Right atrium auricular region (tissue), 2 donors: ENCODE measurements around the gene CHMP4B. TPM values are rescaled to one million over a fixed set of nuclear protein-coding genes. Genes with fewer than 3 reads are reported as not detected.

ENCODE experiments used
- DNase-seq: peaks from one replicate; pipeline ENCODE4 v3.0.0-alpha.2; 2019; ENCODE audit warnings: low spot score
- H3K27ac ChIP-seq, 2 donors: fragments of 200-600 bp; sonication (generic); 1 replicate in 1 of 2; 2 replicates in 1 of 2; pipeline ENCODE4 v1.5.1; 2016 to 2019
- H3K27me3 ChIP-seq, 2 donors: fragments of 200-600 bp; sonication (generic); one replicate each; pipeline versions ENCODE4 v1.5.1 to v1.6.0; 2017 to 2019
- H3K36me3 ChIP-seq: fragments of 200-600 bp; sonication (generic); one replicate; pipeline ENCODE4 v1.5.1; 2016
- H3K4me1 ChIP-seq, 2 donors: fragments of 200-600 bp; sonication (generic); one replicate each; pipeline versions ENCODE4 v1.5.1 to v1.6.0; 2017 to 2019
- H3K4me3 ChIP-seq, 2 donors: fragments of 200-600 bp; sonication (generic); 1 replicate in 1 of 2; 2 replicates in 1 of 2; pipeline ENCODE4 v1.5.1; 2017 to 2019; ENCODE audit warnings: mild to moderate bottlenecking in 1 of 2, moderate library complexity in 1 of 2
- H3K9me3 ChIP-seq, 2 donors: fragments of 200-600 bp; sonication (generic); one replicate each; pipeline ENCODE4 v1.5.1; 2019
- CTCF ChIP-seq, 2 donors: fragments of 200-600 bp; sonication (generic); IDR thresholded peaks; one replicate each; pipeline ENCODE4 v1.5.1; 2019; ENCODE audit warnings: antibody characterized with exemption in 2 of 2
- total RNA-seq, 2 donors: library from RNA; depleted of rRNA; stranded (reverse); fragments of >200 nt; gene quantifications; one replicate each; pipeline ENCODE4 v1.1.0, GENCODE V29; 2016

The CHMP4B gene
- total RNA-seq, 2 donors from 2014 or later: 57.0 to 79.5 TPM

- TF ChIP-seq CTCF (IDR thresholded peaks at IDR 0.05): no peak
- H3K27me3 ChIP-seq: no peaks in the 10 kb centered on the region
- H3K9me3 ChIP-seq: no peaks in the 10 kb centered on the region
- no peak overlapping the region for H3K4me3 ChIP-seq
- no peak overlapping the region for H3K27ac ChIP-seq
- no peak for DNase-seq
- H3K4me1 ChIP-seq: peaks cover 0 to 90% of the 10 kb centered on the region in 2 donors
- no peaks in the 10 kb centered on the region for H3K36me3 ChIP-seq
Observed at GRCh38 chr20:33822423-33822822, 11.3 kb downstream of the CHMP4B start.

- Histone ChIP-seq H3K27me3 (no peaks in the 10 kb centered on the region), H3K27ac (no peak overlapping the region), H3K4me1 (peaks cover 0 to 90% of the 10 kb centered on the region in 2 donors), H3K4me3 (no peak overlapping the region), H3K36me3 (no peaks in the 10 kb centered on the region), H3K9me3 (no peaks in the 10 kb centered on the region)
- no peak for DNase-seq
- TF ChIP-seq CTCF (IDR thresholded peaks at IDR 0.05): no peak
Observed at GRCh38 chr20:33822991-33823390, 11.8 kb downstream of the CHMP4B start.

- Histone ChIP-seq H3K36me3 (no peaks in the 10 kb centered on the region), H3K9me3 (no peaks in the 10 kb centered on the region), H3K4me3 (no peak overlapping the region), H3K27me3 (no peaks in the 10 kb centered on the region), H3K27ac (no peak overlapping the region), H3K4me1 (peaks cover 0 to 90% of the 10 kb centered on the region in 2 donors)
- no peak for TF ChIP-seq CTCF (IDR thresholded peaks at IDR 0.05)
- no peak for DNase-seq
Observed at GRCh38 chr20:33824852-33825251, 13.7 kb downstream of the CHMP4B start.

- Histone ChIP-seq H3K9me3 (no peaks in the 10 kb centered on the region), H3K27me3 (no peaks in the 10 kb centered on the region), H3K4me3 (no peak overlapping the region), H3K27ac (no peak overlapping the region), H3K36me3 (no peaks in the 10 kb centered on the region), H3K4me1 (peaks cover 0 to 90% of the 10 kb centered on the region in 2 donors)
- no peak for DNase-seq
- TF ChIP-seq CTCF (IDR thresholded peaks at IDR 0.05): no peak
Observed at GRCh38 chr20:33825340-33826269, 14.5 kb downstream of the CHMP4B start.

GRCh38 chr20:33826270-33826897 is 15.2 kb downstream of the CHMP4B start:
- H3K9me3 ChIP-seq: no peaks in the 10 kb centered on the region
- H3K36me3 ChIP-seq: no peaks in the 10 kb centered on the region
- TF ChIP-seq CTCF (IDR thresholded peaks at IDR 0.05): no peak
- no peak overlapping the region for H3K27ac ChIP-seq
- no peaks in the 10 kb centered on the region for H3K27me3 ChIP-seq
- H3K4me3 ChIP-seq: no peak overlapping the region
- H3K4me1 ChIP-seq: peaks cover 0 to 82% of the 10 kb centered on the region in 2 donors
- no peak for DNase-seq
